Measurements from ENCODE around the gene MILR1.

DNA sequence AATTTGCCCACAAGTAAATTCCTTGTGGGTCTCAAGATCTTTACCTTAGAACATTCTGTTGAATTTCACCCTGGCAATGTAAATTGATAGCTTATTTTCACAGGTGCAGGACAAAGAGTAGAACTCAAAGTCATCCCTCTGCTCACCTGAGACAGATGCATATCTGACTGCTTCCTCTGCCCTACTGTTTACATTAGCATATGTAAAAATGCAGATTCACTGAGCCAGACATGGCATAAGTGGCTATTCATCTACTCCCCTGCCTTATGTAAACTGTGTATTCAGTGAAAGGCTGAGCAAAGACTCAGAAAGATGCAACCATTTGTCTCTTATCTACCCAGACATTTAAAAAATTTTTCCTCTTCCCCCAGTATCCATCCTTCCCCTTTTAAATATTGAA lies 22.3 kb upstream of the MILR1 start:
- TF ChIP-seq, protein P1, sequence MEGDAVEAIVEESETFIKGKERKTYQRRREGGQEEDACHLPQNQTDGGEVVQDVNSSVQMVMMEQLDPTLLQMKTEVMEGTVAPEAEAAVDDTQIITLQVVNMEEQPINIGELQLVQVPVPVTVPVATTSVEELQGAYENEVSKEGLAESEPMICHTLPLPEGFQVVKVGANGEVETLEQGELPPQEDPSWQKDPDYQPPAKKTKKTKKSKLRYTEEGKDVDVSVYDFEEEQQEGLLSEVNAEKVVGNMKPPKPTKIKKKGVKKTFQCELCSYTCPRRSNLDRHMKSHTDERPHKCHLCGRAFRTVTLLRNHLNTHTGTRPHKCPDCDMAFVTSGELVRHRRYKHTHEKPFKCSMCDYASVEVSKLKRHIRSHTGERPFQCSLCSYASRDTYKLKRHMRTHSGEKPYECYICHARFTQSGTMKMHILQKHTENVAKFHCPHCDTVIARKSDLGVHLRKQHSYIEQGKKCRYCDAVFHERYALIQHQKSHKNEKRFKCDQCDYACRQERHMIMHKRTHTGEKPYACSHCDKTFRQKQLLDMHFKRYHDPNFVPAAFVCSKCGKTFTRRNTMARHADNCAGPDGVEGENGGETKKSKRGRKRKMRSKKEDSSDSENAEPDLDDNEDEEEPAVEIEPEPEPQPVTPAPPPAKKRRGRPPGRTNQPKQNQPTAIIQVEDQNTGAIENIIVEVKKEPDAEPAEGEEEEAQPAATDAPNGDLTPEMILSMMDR (IDR thresholded peaks at IDR 0.05; ENCODE audit: borderline replicate concordance, extremely low read depth, low read length, poor library complexity, severe bottlenecking) = no peak
- no peak for TF ChIP-seq EZH2 (IDR thresholded peaks at IDR 0.05; ENCODE audit: borderline replicate concordance, low read depth, low read length, severe bottlenecking)
